ENCODE data around the gene TRPM2.

GRCh38 chr21:44420416-44421205 lies 67.2 kb downstream of the TRPM2 start:
- no peak for TF ChIP-seq CTCF (IDR thresholded peaks at IDR 0.05)
- TF ChIP-seq POLR2AphosphoS5 (IDR thresholded peaks at IDR 0.05; ENCODE audit: low read depth, low read length): no peak
- no peak for TF ChIP-seq REST (IDR thresholded peaks at IDR 0.05; ENCODE audit: insufficient read depth in 1 of 2, low read depth in 2 of 2, low read length in 1 of 2)
